Fibroblast of lung (primary cell): ENCODE results near the gene GAS5. TPM values are rescaled to one million over a fixed set of nuclear protein-coding genes. Genes with fewer than 3 reads are reported as not detected.

ENCODE experiments used
- DNase-seq, 2 donors: peaks; one replicate each; pipeline versions ENCODE4 v3.0.0 to v3.0.0-alpha.2; 2010; ENCODE audit warnings: low read depth in 2 of 2
- H2AFZ ChIP-seq: 2 replicates; pipeline ENCODE4 v1.5.1; 2012; ENCODE audit warnings: low read length, control low read depth, inconsistent platforms
- H3K27ac ChIP-seq: 2 replicates; pipeline ENCODE4 v1.5.1; 2011; ENCODE audit warnings: low read length, control low read depth; ENCODE audit not compliant: insufficient read depth
- H3K27me3 ChIP-seq: 2 replicates; pipeline ENCODE4 v1.5.1; 2011; ENCODE audit warnings: mild to moderate bottlenecking, low read length; ENCODE audit not compliant: control insufficient read depth, insufficient read depth
- H3K36me3 ChIP-seq: 2 replicates; pipeline ENCODE4 v1.5.1; 2011; ENCODE audit warnings: low read length; ENCODE audit not compliant: control insufficient read depth, insufficient read depth
- H3K4me1 ChIP-seq: 2 replicates; pipeline ENCODE4 v1.5.1; 2011; ENCODE audit warnings: low read length; ENCODE audit not compliant: control insufficient read depth, insufficient read depth; ENCODE audit errors: extremely low read depth
- H3K4me2 ChIP-seq: 2 replicates; pipeline ENCODE4 v1.5.1; 2011; ENCODE audit warnings: low read length, control low read depth; ENCODE audit not compliant: insufficient read depth; ENCODE audit errors: extremely low read depth
- H3K4me3 ChIP-seq, 4 experiments: fragments of 200-600 bp in 1 of 4; sonication (generic) in 1 of 4; replicated peaks in 1 of 4; 2 replicates each; pipeline ENCODE4 v1.5.1; 2011 to 2016; ENCODE audit warnings: low read length in 4 of 4, low read depth in 3 of 4, mild to moderate bottlenecking in 3 of 4, control low read depth in 2 of 4, inconsistent platforms in 1 of 4, mixed read lengths in 1 of 4; ENCODE audit not compliant: insufficient read depth in 1 of 4; ENCODE audit errors: control extremely low read depth in 1 of 4
- H3K79me2 ChIP-seq: 2 replicates; pipeline ENCODE4 v1.5.1; 2012; ENCODE audit warnings: mild to moderate bottlenecking, low read length, inconsistent platforms; ENCODE audit not compliant: control insufficient read depth, insufficient read depth
- H3K9ac ChIP-seq: 2 replicates; pipeline ENCODE4 v1.5.1; 2011; ENCODE audit warnings: mild to moderate bottlenecking, low read length, control low read depth; ENCODE audit not compliant: insufficient read depth
- H3K9me3 ChIP-seq: 2 replicates; pipeline ENCODE4 v1.5.1; 2012; ENCODE audit warnings: low read depth, low read length; ENCODE audit not compliant: control insufficient read depth, insufficient read depth
- H4K20me1 ChIP-seq: 2 replicates; pipeline ENCODE4 v1.5.1; 2011; ENCODE audit warnings: low read length; ENCODE audit not compliant: control insufficient read depth, insufficient read depth; ENCODE audit errors: extremely low read depth
- EZH2 ChIP-seq: IDR thresholded peaks from 2 replicates; pipeline ENCODE4 v1.5.1; 2012; ENCODE audit warnings: low read length, control low read depth, mild to moderate bottlenecking; ENCODE audit errors: missing control alignments
- polyA minus RNA-seq: library from RNA; depleted of rRNA, polyadenylated mRNA; stranded (reverse); fragments of >200 nt; gene quantifications from 2 replicates; pipeline ENCODE4 v1.2.3, GENCODE V29; 2011; ENCODE audit warnings: low replicate concordance
- polyA plus RNA-seq, 2 donors: library from polyadenylated mRNA; depleted of rRNA in 1 of 2; stranded (reverse) in 1 of 2; unstranded in 1 of 2; fragments of >200 nt; gene quantifications; 2 replicates each; pipeline ENCODE4 v1.2.1, GENCODE V29; 2011 to 2012; ENCODE audit warnings: missing spikeins in 1 of 2
- total RNA-seq: library from RNA; depleted of rRNA; stranded (reverse); fragments of >200 nt; gene quantifications from 2 replicates; pipeline ENCODE4 v1.2.1, GENCODE V29; 2014
- TF ChIP-seq, protein P1 (sequence below), 2 donors: IDR thresholded peaks in 1 of 2; conservative IDR thresholded peaks in 1 of 2; 1 replicate in 1 of 2; 2 replicates in 1 of 2; pipeline ENCODE4 v1.5.1; 2011 to 2012; ENCODE audit warnings: low read length in 2 of 2, control low read depth in 1 of 2, inconsistent platforms in 1 of 2, low read depth in 1 of 2, mild to moderate bottlenecking in 1 of 2

Gene GAS5
- total RNA-seq, result 502 and 1,016 TPM in 2 replicates
- 451 and 810 TPM in 2 replicates for polyA plus RNA-seq
- 374 and 650 TPM in 2 replicates for polyA plus RNA-seq (2012)
- polyA minus RNA-seq, result 54.5 and 75.6 TPM in 2 replicates

DNA sequence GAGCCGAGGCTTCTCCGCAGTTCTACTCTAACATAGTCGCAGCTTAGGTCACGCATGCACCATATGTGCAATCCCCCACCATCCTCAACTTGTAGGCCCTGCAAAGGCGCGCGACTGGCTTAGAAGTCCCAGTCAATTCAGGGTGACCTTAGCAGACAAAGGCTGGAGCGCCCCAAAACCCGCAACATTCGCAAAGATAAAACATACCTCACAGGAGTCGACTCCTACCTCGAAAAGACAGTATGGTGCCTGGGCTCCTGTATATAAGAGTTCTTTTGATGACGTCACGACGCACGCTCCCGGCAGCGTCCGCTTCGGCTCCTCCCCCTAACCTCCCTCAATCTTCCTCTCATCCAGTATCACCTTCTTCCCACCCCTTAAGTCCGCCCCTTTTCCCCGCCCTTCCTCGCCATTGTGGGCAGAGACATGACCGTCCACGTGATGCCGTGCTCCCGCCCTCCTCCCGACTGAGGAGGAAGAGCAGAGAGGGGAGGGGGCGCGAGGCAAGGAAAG lies at the start of gene GAS5:
Gene GAS5, minus strand, starts transcription at position 237 of the 513 bp plus-strand sequence.
- Histone ChIP-seq H3K4me1 (peaks cover 5% of the 10 kb centered on the region), H2AFZ (peak within 1 kb of the TSS; percentile 63), H3K9ac (peak within 1 kb of the TSS; percentile 82), H3K27me3 (no peaks in the 10 kb centered on the region), H3K4me2 (peak within 1 kb of the TSS; percentile 98), H3K9me3 (no peaks in the 10 kb centered on the region), H4K20me1 (peaks cover 5% of the 10 kb centered on the region), H3K36me3 (peaks cover 23% of the 10 kb centered on the region), H3K79me2 (peaks cover 36% of the 10 kb centered on the region), H3K27ac (peak within 1 kb of the TSS; percentile 90), H3K4me3 (peak within 1 kb of the TSS; percentile 94 to 99 (median 98))
- peak; percentile 100 for DNase-seq
- TF ChIP-seq, protein P1, sequence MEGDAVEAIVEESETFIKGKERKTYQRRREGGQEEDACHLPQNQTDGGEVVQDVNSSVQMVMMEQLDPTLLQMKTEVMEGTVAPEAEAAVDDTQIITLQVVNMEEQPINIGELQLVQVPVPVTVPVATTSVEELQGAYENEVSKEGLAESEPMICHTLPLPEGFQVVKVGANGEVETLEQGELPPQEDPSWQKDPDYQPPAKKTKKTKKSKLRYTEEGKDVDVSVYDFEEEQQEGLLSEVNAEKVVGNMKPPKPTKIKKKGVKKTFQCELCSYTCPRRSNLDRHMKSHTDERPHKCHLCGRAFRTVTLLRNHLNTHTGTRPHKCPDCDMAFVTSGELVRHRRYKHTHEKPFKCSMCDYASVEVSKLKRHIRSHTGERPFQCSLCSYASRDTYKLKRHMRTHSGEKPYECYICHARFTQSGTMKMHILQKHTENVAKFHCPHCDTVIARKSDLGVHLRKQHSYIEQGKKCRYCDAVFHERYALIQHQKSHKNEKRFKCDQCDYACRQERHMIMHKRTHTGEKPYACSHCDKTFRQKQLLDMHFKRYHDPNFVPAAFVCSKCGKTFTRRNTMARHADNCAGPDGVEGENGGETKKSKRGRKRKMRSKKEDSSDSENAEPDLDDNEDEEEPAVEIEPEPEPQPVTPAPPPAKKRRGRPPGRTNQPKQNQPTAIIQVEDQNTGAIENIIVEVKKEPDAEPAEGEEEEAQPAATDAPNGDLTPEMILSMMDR (conservative IDR thresholded peaks at IDR 0.05 in 1 of 2, IDR thresholded peaks at IDR 0.05 in 1 of 2; ENCODE audit: low read depth in 1 of 2, low read length in 2 of 2), result no peak
- TF ChIP-seq EZH2, result no peak

DNA sequence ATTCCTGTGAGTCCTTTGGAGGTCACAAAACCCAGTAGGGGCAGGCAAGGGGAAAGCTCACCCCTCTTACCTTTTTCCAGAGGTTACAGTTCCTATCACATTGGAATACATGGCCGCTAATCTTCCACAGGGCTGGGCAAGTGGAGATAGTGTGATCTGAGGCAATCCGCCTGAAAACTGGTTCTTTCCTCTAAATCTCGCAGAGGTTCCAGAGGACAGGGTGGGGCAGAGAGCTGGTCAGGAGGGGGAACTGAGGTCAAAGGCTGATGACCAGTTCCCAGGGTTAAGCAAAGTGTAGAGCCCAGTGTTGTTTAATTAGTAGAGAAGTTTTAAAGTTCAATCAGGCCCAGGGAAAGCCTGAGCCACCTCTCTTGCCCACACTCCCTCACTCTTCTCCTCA lies 49.4 kb upstream of the GAS5 start, which contains the start of gene SERPINC1:
Gene SERPINC1, minus strand, starts transcription at position 179 of the 400 bp plus-strand sequence. Its CDS starts 68 bp downstream, at position 111.
- DNase-seq, result no peak
- H3K4me3 ChIP-seq, result no peak within 1 kb of the TSS
- no peaks in the 10 kb centered on the region for H3K79me2 ChIP-seq
- TF ChIP-seq, protein P1 (conservative IDR thresholded peaks at IDR 0.05 in 1 of 2, IDR thresholded peaks at IDR 0.05 in 1 of 2; ENCODE audit: low read depth in 1 of 2, low read length in 2 of 2), result no peak
- TF ChIP-seq EZH2, result no peak
- no peak within 1 kb of the TSS for H3K27ac ChIP-seq
- H3K4me2 ChIP-seq, result no peak within 1 kb of the TSS
- no peak within 1 kb of the TSS for H3K9ac ChIP-seq
- H2AFZ ChIP-seq, result no peak within 1 kb of the TSS
- no peaks in the 10 kb centered on the region for H3K36me3 ChIP-seq
- H3K9me3 ChIP-seq, result no peaks in the 10 kb centered on the region
- no peaks in the 10 kb centered on the region for H3K27me3 ChIP-seq
- H4K20me1 ChIP-seq, result no peaks in the 10 kb centered on the region
- no peaks in the 10 kb centered on the region for H3K4me1 ChIP-seq

DNA sequence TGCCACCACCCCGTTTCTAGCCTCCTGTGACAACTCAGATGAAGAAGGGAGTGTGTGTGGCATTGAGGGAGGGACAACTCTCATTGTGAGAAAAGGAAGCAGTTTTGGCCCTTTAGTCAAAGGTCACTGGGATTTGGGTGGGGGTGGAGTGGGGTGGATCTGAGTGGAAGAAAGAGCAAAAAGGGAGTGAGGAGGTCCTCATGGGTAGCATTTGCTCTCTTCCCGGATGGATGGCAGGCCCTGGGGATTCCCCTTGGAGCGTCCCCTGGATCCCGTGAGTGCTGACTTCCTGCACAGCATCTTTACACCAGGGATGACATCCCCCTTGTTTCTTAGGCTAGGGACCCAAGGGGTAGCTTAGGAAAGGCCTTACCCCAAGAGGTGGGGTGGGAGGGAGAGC lies 48.9 kb upstream of the GAS5 start:
- Histone ChIP-seq H4K20me1 (no peaks in the 10 kb centered on the region), H3K27me3 (no peaks in the 10 kb centered on the region), H3K9me3 (no peaks in the 10 kb centered on the region), H3K36me3 (no peaks in the 10 kb centered on the region), H3K9ac (no peak overlapping the region), H3K4me3 (no peak overlapping the region), H3K79me2 (no peaks in the 10 kb centered on the region), H3K4me2 (no peak overlapping the region), H3K4me1 (no peaks in the 10 kb centered on the region), H2AFZ (no peak overlapping the region), H3K27ac (no peak overlapping the region)
- no peak for DNase-seq
- TF ChIP-seq, protein P1 (conservative IDR thresholded peaks at IDR 0.05 in 1 of 2, IDR thresholded peaks at IDR 0.05 in 1 of 2; ENCODE audit: low read depth in 1 of 2, low read length in 2 of 2), result no peak
- TF ChIP-seq EZH2, result no peak
